GM23338 (cell line): Measurements from ENCODE around the gene TMEM59. TPM values are rescaled to one million over a fixed set of nuclear protein-coding genes. Genes with fewer than 3 reads are reported as not detected.

ENCODE experiments used
- ATAC-seq: fragments of 200-7000 bp; cut with Tn5 transposase; 3 replicates; pipeline ENCODE4 v1.9.1; 2020
- DNase-seq: peaks from one replicate; pipeline ENCODE4 v3.0.0-alpha.2; 2015; ENCODE audit warnings: low spot score
- H2AFZ ChIP-seq: fragments of 200-600 bp; sonication (generic); 2 replicates; pipeline ENCODE4 v1.8.0; 2016; ENCODE audit warnings: antibody characterized with exemption, mild to moderate bottlenecking, moderate library complexity
- H3F3A ChIP-seq: fragments of 200-600 bp; sonication (generic); replicated peaks from 2 replicates; pipeline ENCODE4 v1.8.0; 2017; ENCODE audit warnings: antibody characterized with exemption, mixed run types, low read depth
- H3K27ac ChIP-seq: fragments of 200-600 bp; sonication (generic); 2 replicates; pipeline ENCODE4 v1.6.1; 2016; ENCODE audit warnings: low read depth
- H3K27me3 ChIP-seq: fragments of 200-600 bp; sonication (generic); 2 replicates; pipeline ENCODE4 v1.8.0; 2016; ENCODE audit warnings: mild to moderate bottlenecking, mixed run types, moderate library complexity; ENCODE audit not compliant: insufficient read depth
- H3K36me3 ChIP-seq: fragments of 200-600 bp; sonication (generic); 2 replicates; pipeline ENCODE4 v1.8.0; 2016; ENCODE audit warnings: mild to moderate bottlenecking; ENCODE audit not compliant: insufficient read depth
- H3K4me1 ChIP-seq: fragments of 200-600 bp; sonication (generic); 2 replicates; pipeline ENCODE4 v1.8.0; 2016; ENCODE audit warnings: mild to moderate bottlenecking, moderate library complexity; ENCODE audit not compliant: insufficient read depth
- H3K4me2 ChIP-seq: fragments of 200-600 bp; sonication (generic); 2 replicates; pipeline ENCODE4 v1.7.1; 2017; ENCODE audit warnings: mixed run types
- H3K4me3 ChIP-seq: fragments of 200-600 bp; sonication (generic); 2 replicates; pipeline ENCODE4 v1.6.1; 2016; ENCODE audit warnings: mixed run types
- H3K79me2 ChIP-seq: fragments of 200-600 bp; sonication (generic); replicated peaks from 2 replicates; pipeline ENCODE4 v1.8.0; 2017; ENCODE audit warnings: mild to moderate bottlenecking; ENCODE audit not compliant: insufficient read depth
- H3K9me2 ChIP-seq: fragments of 200-600 bp; sonication (generic); 2 replicates; pipeline ENCODE4 v1.8.0; 2017; ENCODE audit not compliant: insufficient read depth
- H4K20me1 ChIP-seq: fragments of 200-600 bp; sonication (generic); replicated peaks from 2 replicates; pipeline ENCODE4 v1.8.0; 2017; ENCODE audit warnings: mild to moderate bottlenecking; ENCODE audit not compliant: insufficient read depth
- H3K27ac Mint-ChIP-seq: 2 replicates; pipeline ENCODE4 v1.8.0; 2020; ENCODE audit warnings: inconsistent platforms, mild to moderate bottlenecking, moderate library complexity, mixed read lengths
- H3K27me3 Mint-ChIP-seq: 3 replicates; pipeline ENCODE4 v1.8.0; 2022; ENCODE audit warnings: low read depth, mild to moderate bottlenecking, moderate library complexity, mixed read lengths, inconsistent platforms; ENCODE audit not compliant: insufficient read depth, poor library complexity
- H3K36me3 Mint-ChIP-seq: 3 replicates; pipeline ENCODE4 v1.8.0; 2021; ENCODE audit warnings: low read depth, mild to moderate bottlenecking, inconsistent platforms, moderate library complexity, mixed read lengths
- H3K4me1 Mint-ChIP-seq: 3 replicates; pipeline ENCODE4 v1.8.0; 2020; ENCODE audit warnings: mild to moderate bottlenecking, inconsistent platforms, mixed read lengths
- H3K4me3 Mint-ChIP-seq: 3 replicates; pipeline ENCODE4 v1.8.0; 2021; ENCODE audit warnings: moderate library complexity, mild to moderate bottlenecking, inconsistent platforms, mixed read lengths
- H3K9me3 Mint-ChIP-seq: 3 replicates; pipeline ENCODE4 v1.8.0; 2020; ENCODE audit warnings: moderate library complexity, mild to moderate bottlenecking, inconsistent platforms, mixed read lengths
- REST ChIP-seq: IDR thresholded peaks from one replicate; pipeline ENCODE4 v1.6.1; 2018; ENCODE audit warnings: antibody characterized with exemption; ENCODE audit not compliant: unreplicated experiment
- ZNF114 ChIP-seq: fragments of 250-450 bp; sonication (Bioruptor Pico); IDR thresholded peaks from 2 replicates; pipeline ENCODE4 v1.5.0; 2020; ENCODE audit warnings: mild to moderate bottlenecking, moderate library complexity
- ZNF462 ChIP-seq: fragments of 250-450 bp; sonication (Bioruptor Pico); IDR thresholded peaks from 2 replicates; pipeline ENCODE4 v1.5.0; 2020; ENCODE audit warnings: mild to moderate bottlenecking, moderate library complexity
- polyA plus RNA-seq: library from polyadenylated mRNA; unstranded; fragments of >200 nt; fragmentation: Nextera tagmentation; extraction: Ambion mirVana; gene quantifications from 2 replicates; pipeline ENCODE4 v1.2.1, GENCODE V29; 2016
- total RNA-seq: library from RNA; depleted of rRNA; stranded (reverse); fragments of >200 nt; shearing (Covaris generic); gene quantifications from 2 replicates; pipeline ENCODE4 v1.2.3, GENCODE V29; 2014

The TMEM59 gene
- total and polyA plus RNA-seq, 2 experiments from 2014 or later, result 81.9 to 132 TPM

GRCh38 chr1:54088385-54088784, 35.4 kb upstream of the TMEM59 start (continued):
- TF ChIP-seq ZNF462 (CRISPR knock-in tag), result no peak

- Histone ChIP-seq H3K27ac (no peak overlapping the region), H3K4me1 (no peaks in the 10 kb centered on the region; the same call in 1 of the 2 replicates), H3F3A (no peaks in the 10 kb centered on the region), H4K20me1 (no peaks in the 10 kb centered on the region), H3K4me3 (no peak overlapping the region), H3K27me3 (no peaks in the 10 kb centered on the region), H3K9me2 (no peaks in the 10 kb centered on the region), H3K4me2 (no peak overlapping the region), H2AFZ (no peak overlapping the region), H3K36me3 (no peaks in the 10 kb centered on the region), H3K79me2 (no peaks in the 10 kb centered on the region)
- Mint-ChIP-seq H3K4me3 (no peak overlapping the region), H3K4me1 (peaks cover 7% of the 10 kb centered on the region; the same call in 2 of the 3 replicates), H3K9me3 (no peaks in the 10 kb centered on the region), H3K27ac (no peak overlapping the region), H3K27me3 (no peaks in the 10 kb centered on the region), H3K36me3 (no peaks in the 10 kb centered on the region)
- ATAC-seq, result no peak
- no peak for DNase-seq
- TF ChIP-seq REST, result no peak
- TF ChIP-seq ZNF114 (CRISPR knock-in tag), result no peak
Measured at GRCh38 chr1:54086754-54087153, 33.8 kb upstream of the TMEM59 start.
